AG09309 (cell line): Measurements from ENCODE around the gene BRD3OS.
"Not testable (repeated sequence)": the region's sequence is repeated elsewhere in the genome, so short reads cannot be mapped to it uniquely, and the experiment has no call there.

Experiments
- DNase-seq: peaks from one replicate; pipeline ENCODE4 v3.0.0-alpha.2; 2010; ENCODE audit warnings: low read depth
- H3K4me3 ChIP-seq: 2 replicates; pipeline ENCODE4 v1.5.1; 2011; ENCODE audit warnings: mild to moderate bottlenecking, low read depth, low read length, moderate library complexity; ENCODE audit not compliant: control insufficient read depth
- CTCF ChIP-seq: IDR thresholded peaks from 2 replicates; pipeline ENCODE4 v1.5.1; 2011; ENCODE audit warnings: mild to moderate bottlenecking, low read depth, low read length, inconsistent platforms; ENCODE audit not compliant: insufficient read depth, control insufficient read depth; ENCODE audit errors: missing control alignments

The BRD3OS gene

GRCh38 chr9:134069480-134070399 is 44.5 kb downstream of the BRD3OS start:
- TF ChIP-seq CTCF, result no peak
- H3K4me3 ChIP-seq, result no peak overlapping the region
- DNase-seq, result no peak

GRCh38 chr9:134071149-134071548 is 45.9 kb downstream of the BRD3OS start:
- no peak for TF ChIP-seq CTCF
- H3K4me3 ChIP-seq, result no peak overlapping the region
- DNase-seq, result no peak

GRCh38 chr9:134072683-134073082 is 47.4 kb downstream of the BRD3OS start:
- H3K4me3 ChIP-seq, DNase-seq: not testable (repeated sequence)

GRCh38 chr9:134073500-134073899 is 48.2 kb downstream of the BRD3OS start:
- H3K4me3 ChIP-seq, result no peak overlapping the region
- TF ChIP-seq CTCF, result no peak
- no peak for DNase-seq

- not testable (repeated sequence) for DNase-seq, H3K4me3 ChIP-seq
Observed at GRCh38 chr9:134075689-134076088, 50.4 kb downstream of the BRD3OS start.

GRCh38 chr9:134076644-134077043 is 51.4 kb downstream of the BRD3OS start:
- no peak for TF ChIP-seq CTCF
- no peak overlapping the region for H3K4me3 ChIP-seq
- no peak for DNase-seq
